ENCODE data around the gene LEO1.

Gene LEO1

DNA sequence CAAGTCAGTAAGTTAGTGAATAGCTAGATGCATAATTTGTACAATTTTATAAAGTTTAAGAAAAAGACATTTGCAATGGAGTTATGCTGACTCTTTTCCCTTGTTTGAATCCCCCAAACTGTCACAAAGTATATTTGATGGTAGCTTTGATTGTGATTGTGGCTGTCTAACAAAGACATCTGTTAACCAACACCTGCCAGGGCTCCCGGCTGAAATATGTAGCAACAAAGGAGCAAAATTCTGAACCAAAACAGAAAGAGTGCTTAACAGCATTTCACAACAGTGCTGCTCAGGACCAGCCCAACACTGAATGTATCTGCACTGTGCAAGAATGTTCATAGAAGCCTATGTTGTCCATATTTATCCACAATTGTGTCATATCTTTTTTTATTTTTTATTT, 39.4 kb downstream of the LEO1 start:
- DNase-seq, result no peak

DNA sequence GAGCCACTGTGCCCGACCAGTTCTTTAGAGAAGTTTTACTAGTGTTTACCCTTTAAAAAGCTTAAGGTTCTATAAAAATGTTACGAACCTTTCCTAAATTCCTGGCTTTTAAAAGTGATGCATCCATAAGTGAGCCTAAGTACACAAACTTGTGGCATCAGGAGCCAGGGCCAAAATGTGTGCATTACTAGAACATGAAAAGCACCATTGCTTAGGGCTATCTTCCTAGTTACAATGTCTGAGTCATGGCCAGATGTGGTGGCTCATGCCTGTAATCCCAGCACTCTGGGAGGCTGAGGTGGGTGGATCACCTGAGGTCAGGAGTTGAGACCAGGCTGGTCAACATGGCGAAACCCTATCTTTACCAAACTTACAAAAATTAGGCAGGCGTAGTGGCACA, 39.9 kb downstream of the LEO1 start:
- no peak for DNase-seq

DNA sequence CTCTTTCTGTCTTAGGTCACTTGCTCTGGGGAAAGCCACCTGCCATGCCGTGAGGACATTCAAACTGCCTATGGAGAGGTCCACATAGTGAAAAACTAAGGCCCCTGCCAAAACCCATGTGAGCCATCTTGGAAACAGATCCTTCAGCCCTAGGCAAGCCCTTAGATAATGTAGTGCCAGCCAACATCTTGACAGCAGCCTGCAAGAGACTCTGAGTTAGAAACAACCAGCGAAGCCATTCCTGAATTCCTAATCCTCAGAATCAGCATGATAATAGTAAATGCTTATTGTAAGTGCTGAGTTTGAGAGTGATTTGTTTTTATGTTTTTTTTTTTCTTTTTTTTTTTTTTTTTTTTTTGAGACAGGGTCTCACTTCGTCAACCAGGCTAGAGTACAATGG, 40.6 kb downstream of the LEO1 start:
- DNase-seq, result no peak

DNA sequence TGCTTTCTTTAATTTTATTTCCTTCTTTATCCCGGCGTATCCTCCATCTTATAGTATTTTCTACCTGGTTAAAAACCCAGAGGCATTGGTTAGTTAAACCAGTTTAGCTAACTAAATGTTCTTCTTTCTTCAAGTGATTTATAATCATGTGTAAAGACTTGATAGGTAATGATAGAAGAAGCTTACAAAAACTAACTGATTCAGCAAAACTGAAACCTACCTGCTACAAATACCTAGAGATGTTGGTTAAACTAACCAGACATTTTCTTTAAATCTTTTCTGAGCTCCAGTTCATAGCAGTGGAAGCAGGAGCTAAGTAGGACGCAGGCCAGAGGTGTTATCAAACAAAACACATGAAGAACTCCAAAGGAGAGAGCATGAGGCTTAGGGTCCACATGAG, 44.8 kb downstream of the LEO1 start:
- no peak for DNase-seq

DNA sequence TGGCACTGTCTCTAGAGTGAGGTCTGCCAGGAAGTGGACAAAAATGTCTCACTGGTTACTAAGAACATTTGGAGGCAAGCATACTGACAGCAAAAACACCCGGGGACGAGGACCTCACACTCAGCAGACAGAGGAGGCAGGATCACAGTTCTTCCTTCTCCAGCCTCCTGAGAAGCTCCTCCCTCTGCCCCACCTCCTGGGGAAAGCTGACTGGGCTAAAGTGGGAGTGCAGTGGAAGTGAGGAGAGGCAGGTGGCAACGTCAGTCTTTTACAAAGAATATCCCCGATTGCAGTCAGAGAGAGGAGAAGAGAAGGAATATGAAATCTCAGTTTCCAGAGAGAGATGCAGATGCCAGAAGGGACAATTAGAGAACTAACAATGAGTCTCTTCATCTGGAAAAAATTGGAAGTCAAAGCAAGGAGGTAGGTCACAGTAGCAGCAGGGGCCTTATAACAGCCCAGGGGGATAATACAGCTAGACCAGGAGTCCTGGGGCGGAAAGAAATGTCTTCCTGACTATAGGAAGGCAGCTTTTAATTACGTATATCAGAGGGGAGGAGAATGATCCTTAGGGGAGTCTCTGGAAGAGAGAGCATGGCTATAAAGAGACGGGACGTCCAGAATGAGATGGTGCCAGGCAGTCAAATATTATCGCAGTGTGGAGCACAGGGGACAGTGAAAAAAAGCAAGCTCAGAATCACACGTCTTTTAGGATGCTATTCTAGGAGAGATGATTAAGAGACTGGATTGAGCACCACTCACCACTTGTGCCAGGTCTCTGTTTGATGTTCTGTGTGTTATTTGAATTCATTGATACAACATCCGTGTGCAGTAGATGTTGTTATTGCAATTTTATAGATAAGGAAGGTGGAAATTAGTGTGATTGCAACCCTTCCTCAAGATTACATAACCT, 47.2 kb downstream of the LEO1 start:
- DNase-seq, result peak in 17 of 56 donors; percentile 2 to 34 (median 10)

DNA sequence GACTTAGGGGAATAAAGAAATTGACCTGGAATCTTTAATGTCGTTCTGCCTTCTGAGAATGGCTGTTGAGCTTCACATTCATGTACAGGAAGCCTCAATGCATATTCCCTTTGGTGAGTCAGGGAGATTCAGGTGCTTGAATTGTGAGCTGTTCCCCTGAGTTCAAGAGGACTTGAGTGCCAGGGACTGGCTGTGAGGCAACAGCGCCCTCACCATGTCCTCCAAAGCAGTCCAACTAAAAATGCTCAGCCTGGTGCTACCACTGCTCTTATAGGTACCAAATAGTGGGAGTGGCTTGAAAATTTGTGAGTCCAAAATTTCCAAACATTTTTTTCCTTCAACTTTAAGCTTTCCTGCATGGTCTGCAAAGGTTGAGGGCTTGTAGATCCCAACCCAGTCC, 54.1 kb downstream of the LEO1 start:
- no peak for DNase-seq

DNA sequence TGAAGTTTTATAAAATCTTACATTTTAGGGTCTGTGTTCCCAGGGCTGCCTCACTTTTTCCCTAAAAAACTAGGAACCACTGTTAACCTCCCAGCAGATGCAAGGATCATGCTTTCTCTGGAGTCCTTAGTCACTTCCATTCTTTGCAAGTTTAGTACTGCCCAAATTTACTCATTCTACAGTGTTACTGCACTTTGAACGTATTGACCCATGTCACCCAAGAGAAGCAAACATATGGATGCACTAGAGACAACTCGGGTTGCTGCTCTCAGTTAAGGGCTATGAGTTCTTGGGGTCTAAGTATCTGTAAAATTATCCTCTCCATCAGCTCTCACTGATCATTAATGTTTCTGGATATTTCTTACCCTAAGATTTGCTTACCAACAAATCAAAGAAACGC, 59.0 kb downstream of the LEO1 start:
- no peak for DNase-seq

DNA sequence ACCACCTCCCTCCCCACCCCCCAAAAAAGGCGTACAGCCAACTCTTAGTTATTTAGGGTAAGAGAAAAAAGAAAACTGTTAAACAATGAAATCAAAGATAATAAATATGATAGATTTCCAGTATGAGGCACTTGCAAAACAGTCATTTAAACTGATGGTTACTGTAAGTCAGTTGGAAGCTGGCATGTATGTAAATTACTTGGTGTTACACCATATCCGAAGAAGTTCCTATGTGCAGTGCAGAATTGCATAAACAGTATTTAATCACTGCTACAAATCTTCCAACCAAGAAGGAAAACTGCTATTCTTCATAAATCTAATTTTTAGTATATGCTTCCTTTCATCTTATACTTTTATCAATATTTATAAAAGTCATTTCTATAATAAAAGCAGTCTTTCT, 62.0 kb downstream of the LEO1 start:
- no peak for DNase-seq

DNA sequence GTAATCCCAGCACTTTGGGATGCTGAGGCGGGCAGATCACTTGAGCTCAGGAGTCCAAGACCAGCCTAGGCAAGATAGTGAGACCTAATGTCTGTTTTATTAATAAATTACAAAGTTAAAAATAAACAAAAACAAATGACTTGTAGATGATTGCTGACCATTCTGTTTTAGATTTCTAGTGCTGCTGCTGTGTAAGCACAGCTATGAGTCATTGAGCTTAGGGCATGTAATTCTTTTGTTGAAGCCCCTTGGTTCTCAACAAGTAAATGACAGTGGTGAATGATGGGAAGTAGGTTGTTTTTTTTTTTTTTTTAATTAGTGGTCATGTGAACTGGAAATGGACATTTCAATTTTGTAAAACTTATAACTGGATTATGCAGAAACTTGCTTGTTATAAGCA, 63.3 kb downstream of the LEO1 start:
- DNase-seq, result no peak

DNA sequence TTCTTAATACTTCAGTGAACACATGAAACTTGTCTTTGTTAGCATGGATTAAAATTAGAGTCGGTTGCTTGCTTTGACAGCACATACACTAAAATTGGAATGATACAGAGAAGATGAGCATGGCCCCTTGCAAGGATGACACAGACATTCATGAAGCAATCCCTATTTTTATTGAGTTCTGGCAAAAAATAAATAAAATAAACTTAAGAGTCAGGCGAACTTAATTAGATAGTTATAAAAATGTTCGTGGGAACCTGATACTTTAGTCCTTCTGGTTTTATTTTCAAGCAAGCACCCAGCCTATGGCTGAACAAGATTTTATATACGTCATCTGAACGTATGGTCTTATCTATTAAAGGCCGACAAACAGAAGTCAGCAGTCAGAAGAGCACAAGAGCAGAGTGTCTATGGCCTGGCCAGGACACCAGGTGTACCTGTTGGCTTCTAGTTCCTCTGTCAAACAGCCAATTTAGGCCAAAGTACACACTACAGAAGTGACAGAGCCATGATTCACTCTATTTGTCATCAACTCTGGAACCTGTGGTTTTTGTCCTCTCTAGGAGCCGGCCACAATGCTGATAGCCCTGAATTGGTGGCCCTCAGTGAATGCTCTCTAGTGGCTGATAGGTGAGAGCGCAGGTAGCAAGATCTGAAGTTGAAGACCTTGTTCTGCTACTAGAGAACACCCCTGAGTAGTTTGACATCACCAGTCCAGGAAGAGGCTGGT, 64.3 kb downstream of the LEO1 start:
- DNase-seq, result no peak

DNA sequence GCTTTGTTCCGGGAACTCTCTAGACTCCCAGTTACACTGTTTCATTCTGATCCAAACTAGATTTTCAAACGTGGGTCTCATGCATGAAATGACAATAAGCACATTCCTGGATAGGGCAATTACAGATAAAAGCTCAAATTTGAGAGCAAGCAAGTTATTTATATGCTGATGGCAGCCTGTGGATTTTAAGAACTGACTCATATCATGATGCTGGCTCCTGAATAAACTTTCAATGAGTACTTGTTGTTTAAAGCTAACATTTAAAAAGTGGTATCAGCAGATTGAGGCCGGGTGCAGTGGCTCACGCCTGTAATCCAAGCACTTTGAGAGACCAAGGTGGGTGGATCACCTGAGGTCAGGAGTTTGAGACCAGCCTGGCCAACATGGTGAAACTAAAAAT, 66.6 kb downstream of the LEO1 start:
- no peak for DNase-seq

DNA sequence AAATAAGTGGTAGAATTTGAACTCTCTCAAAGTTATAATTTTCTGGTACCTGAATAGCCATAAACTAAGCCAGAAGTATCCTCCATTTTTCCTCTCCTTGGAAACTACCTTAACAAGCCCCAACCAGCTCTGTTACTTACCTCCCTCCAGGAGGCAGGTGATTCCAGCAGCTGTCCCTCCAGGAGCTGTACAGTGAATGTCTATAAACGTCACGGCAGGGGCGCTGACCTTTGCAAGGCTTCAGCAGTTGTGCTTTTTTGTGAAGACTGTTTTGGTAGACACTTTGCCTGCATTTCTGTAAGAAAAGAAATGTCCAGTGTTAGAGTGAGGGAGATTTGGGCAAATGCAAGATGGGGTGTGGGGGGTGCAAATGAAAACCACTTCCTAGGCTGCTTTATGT, 67.2 kb downstream of the LEO1 start:
- DNase-seq, result no peak

DNA sequence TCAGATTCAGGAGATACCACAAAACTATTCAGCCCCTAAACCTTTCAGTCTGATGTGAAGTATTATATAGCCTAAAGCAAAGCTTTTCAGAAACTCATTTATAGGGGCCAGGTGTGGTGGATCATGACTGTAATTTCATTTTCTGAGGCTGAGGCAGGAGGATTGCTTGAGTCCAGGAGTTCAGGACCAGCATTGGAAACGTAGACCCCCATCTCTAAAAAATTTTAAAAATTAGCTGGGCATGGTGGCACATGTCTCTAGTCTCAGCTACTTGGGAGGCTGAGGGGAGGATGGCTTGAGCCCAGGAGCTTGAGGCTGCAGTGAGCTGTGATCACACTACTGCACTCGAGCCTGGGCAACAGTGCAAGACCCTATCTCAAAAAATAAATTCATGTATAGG, 82.1 kb downstream of the LEO1 start:
- DNase-seq, result no peak

DNA sequence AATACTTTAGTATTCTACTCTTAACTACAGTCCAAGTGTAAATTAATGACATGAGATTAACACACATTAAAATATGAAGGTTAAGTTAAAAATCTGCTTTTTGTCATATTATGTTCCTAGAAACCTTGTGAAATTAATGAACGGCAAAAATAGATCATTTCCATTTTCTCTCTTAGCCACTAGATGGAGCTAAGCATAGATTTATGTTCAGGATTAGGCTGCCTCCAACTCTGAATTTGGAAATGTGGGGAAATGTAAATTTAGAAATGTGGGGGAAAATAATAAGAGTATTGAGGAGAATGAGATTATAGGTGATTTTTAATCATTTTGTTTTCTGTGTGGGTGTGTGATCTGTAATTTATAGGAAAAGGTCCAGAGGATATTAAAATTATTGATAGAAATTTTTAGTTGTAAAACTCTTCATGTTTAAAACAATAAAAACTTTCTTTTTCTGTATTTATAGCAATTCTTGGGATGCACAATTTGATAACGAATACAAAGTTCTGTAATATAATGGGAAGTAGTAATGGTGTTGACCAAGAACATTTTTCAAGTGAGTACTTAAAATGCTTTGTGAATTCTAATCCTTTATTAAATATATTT, 82.9 kb downstream of the LEO1 start:
- no peak for DNase-seq

Measured in amygdala (tissue), 56 donors.